Colonic mucosa (tissue), 4 donors: ENCODE results near the gene STKLD1. TPM values are rescaled to one million over a fixed set of nuclear protein-coding genes. Genes with fewer than 3 reads are reported as not detected.

Experiments used
- DNase-seq: peaks from one replicate; pipeline ENCODE4 v3.0.0-alpha.2; 2020
- H3K27ac ChIP-seq: fragments of 200-600 bp; one replicate; pipeline ENCODE4 v1.8.0; 2021
- H3K27me3 ChIP-seq: fragments of 200-600 bp; one replicate; pipeline ENCODE4 v1.8.0; 2021
- H3K36me3 ChIP-seq: fragments of 200-600 bp; one replicate; pipeline ENCODE4 v1.8.0; 2021
- H3K4me1 ChIP-seq: fragments of 200-600 bp; one replicate; pipeline ENCODE4 v1.8.0; 2021; ENCODE audit warnings: mild to moderate bottlenecking
- H3K4me3 ChIP-seq: fragments of 200-600 bp; one replicate; pipeline ENCODE4 v1.8.0; 2021
- H3K9ac ChIP-seq, 2 donors: one replicate each; pipeline ENCODE4 v1.7.0; 2013; ENCODE audit warnings: control low read depth in 2 of 2, low read depth in 2 of 2, low read length in 2 of 2
- H3K9me3 ChIP-seq: fragments of 200-600 bp; one replicate; pipeline ENCODE4 v1.8.0; 2021
- CTCF ChIP-seq: fragments of 200-600 bp; IDR thresholded peaks from one replicate; pipeline ENCODE4 v1.8.0; 2022; ENCODE audit warnings: antibody characterized with exemption, mild to moderate bottlenecking
- intact Hi-C: fragments of 100-400 bp; cut with DNase I; formaldehyde crosslinking; loops from one replicate; pipeline ENCODE4 v1.14.1; 2022
- total RNA-seq, 2 donors: library from RNA; stranded (reverse); fragmentation: NEBNext Ultra II Directional in 1 of 2; extraction: Animal tissue kit (Norgen Biotek cat#: 25700) in 1 of 2; gene quantifications; one replicate each; pipeline ENCODE4 v1.2.1, GENCODE V29; 2021
- donor health status: healthy.
- donor health status: DM: no; HTN: no; CAD: no.
- donor health status: DM: no; HTN: no; CAD: no.

Gene STKLD1
- total RNA-seq, 2 donors from 2014 or later: 0.45 TPM; not detected in 1

DNA sequence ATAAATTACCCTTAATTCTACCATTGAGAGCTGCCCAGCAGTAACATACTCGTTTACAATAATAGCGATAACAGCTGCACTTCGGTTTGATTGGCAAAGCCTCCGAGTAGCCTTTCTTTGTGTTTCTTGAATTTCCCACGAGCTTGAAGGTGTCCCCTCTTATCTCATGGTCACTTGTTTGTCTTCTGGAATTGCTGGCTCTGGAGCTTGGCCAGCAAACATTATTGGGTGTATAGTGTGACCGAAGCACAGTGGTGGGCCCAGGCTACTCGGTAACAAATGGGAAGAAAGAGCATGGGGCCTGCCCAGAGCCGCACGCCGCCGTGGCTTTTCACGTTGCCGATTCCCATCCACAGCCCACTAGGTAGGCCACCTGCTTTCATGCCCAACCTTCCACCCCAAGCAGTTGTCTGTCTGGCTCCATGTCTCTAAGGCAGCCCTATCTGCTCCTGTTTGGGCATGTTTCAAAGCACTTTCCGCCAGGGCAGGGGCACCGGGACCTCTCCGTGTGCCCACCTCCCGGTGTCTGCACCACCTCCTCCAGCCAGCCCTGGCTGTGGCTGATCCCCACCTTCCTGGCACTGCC is 8.7 kb downstream of the STKLD1 start:
- H3K9ac ChIP-seq: no peak overlapping the region
- no peak for TF ChIP-seq CTCF
- no peaks in the 10 kb centered on the region for H3K36me3 ChIP-seq
- no peak overlapping the region for H3K4me3 ChIP-seq
- no peaks in the 10 kb centered on the region for H3K9me3 ChIP-seq
- intact Hi-C loops: no loop called here
- DNase-seq: no peak
- H3K4me1 ChIP-seq: no peaks in the 10 kb centered on the region
- H3K27ac ChIP-seq: no peak overlapping the region
- no peaks in the 10 kb centered on the region for H3K27me3 ChIP-seq

- no peaks in the 10 kb centered on the region for H3K36me3 ChIP-seq
- no peak overlapping the region for H3K4me3 ChIP-seq
- H3K9ac ChIP-seq: no peak overlapping the region
- no peak for DNase-seq
- intact Hi-C loops: no loop called here
- TF ChIP-seq CTCF: no peak
- no peaks in the 10 kb centered on the region for H3K4me1 ChIP-seq
- no peaks in the 10 kb centered on the region for H3K9me3 ChIP-seq
- no peaks in the 10 kb centered on the region for H3K27me3 ChIP-seq
- H3K27ac ChIP-seq: no peak overlapping the region
Measured at GRCh38 chr9:133385452-133385851, 9.3 kb downstream of the STKLD1 start.

GRCh38 chr9:133386338-133386737 is 10.2 kb downstream of the STKLD1 start:
- TF ChIP-seq CTCF: no peak

GRCh38 chr9:133387680-133388079 is 11.5 kb downstream of the STKLD1 start:
- no peak for DNase-seq
- no peak for TF ChIP-seq CTCF

More at GRCh38 chr9:133386338-133386737, 10.2 kb downstream of the STKLD1 start:
- H3K36me3 ChIP-seq: no peaks in the 10 kb centered on the region
- no peaks in the 10 kb centered on the region for H3K9me3 ChIP-seq
- no peaks in the 10 kb centered on the region for H3K27me3 ChIP-seq
- no peak for DNase-seq
- no peak overlapping the region for H3K4me3 ChIP-seq
- H3K4me1 ChIP-seq: no peaks in the 10 kb centered on the region
- intact Hi-C loops: no loop called here
- no peak overlapping the region for H3K9ac ChIP-seq
- no peak overlapping the region for H3K27ac ChIP-seq

DNA sequence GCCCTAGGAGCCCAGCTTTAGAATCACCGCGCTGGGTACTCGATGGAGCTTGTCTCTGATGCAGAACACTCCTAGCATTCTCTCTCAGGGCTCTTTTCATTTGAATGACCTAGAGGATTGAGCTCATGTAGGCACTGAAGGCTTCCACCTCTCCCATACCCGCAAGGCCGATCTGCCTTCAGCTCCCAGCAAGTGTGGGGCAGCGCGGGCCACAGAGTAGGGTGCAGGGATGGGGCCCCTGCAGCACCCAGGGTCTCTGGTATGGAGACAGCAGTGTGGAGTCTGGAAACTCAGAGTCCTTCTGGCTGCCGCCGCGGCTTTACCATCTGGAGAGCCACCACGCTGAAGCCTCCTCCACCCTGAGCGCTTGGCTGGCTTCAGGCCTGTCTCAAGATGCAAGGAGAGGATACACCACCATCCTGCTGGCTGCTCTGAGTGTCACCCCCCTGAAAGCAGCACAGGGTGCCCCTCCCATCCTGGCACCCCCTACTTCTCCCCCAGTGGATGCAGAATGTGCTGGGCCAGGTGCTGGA is 12.9 kb downstream of the STKLD1 start:
- Histone ChIP-seq H3K9me3 (no peaks in the 10 kb centered on the region), H3K27ac (no peak overlapping the region)
- intact Hi-C loops: no loop called here

More at GRCh38 chr9:133387680-133388079, 11.5 kb downstream of the STKLD1 start:
- intact Hi-C loops: no loop called here
- no peaks in the 10 kb centered on the region for H3K36me3 ChIP-seq
- no peaks in the 10 kb centered on the region for H3K4me1 ChIP-seq
- no peaks in the 10 kb centered on the region for H3K27me3 ChIP-seq
- H3K27ac ChIP-seq: no peak overlapping the region
- no peaks in the 10 kb centered on the region for H3K9me3 ChIP-seq
- no peak overlapping the region for H3K9ac ChIP-seq
- H3K4me3 ChIP-seq: no peak overlapping the region

More for the DNA sequence above, 12.9 kb downstream of the STKLD1 start:
- no peak for DNase-seq
- Histone ChIP-seq H3K36me3 (no peaks in the 10 kb centered on the region), H3K4me3 (no peak overlapping the region), H3K4me1 (no peaks in the 10 kb centered on the region), H3K9ac (no peak overlapping the region), H3K27me3 (no peaks in the 10 kb centered on the region)
- no peak for TF ChIP-seq CTCF
